Colon (tissue), 2 donors: Measurements from ENCODE around the gene RASAL1.
"Not testable (repeated sequence)": the region's sequence is repeated elsewhere in the genome, so short reads cannot be mapped to it uniquely, and the experiment has no call there.

Experiments used
- FAIRE-seq: peaks from 2 replicates; lab custom pipeline; 2012; peaks lifted over from hg19 to GRCh38; lab: Jason Lieb, UNC
- donor health status: control.
- donor health status: control.

The RASAL1 gene

GRCh38 chr12:113161415-113162016, 26.0 kb upstream of the RASAL1 start:
- FAIRE-seq: no peak

DNA sequence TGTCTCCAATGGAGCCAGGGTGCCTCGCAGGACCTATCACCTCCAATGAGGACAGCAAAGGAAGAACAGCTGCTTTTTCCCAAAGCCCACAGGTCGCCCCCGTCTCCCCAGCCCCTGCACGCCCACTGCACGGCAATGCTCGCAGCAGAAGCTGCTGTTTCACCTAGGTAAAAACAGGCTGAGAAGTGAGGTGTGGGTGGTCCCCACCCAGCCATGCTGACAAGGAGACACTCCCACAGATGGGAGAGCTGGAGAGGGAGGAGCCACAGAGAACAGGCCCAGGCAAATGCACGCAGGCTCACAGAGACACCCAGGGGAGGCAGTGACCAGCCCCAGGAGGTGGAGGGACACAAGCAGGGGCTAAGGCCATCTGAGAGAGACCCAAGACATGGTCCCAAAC, 24.4 kb upstream of the RASAL1 start:
- no peak for FAIRE-seq

GRCh38 chr12:113158439-113159203, 23.1 kb upstream of the RASAL1 start:
- no peak for FAIRE-seq

- no peak for FAIRE-seq
Observed at GRCh38 chr12:113157218-113157859, 21.8 kb upstream of the RASAL1 start.

DNA sequence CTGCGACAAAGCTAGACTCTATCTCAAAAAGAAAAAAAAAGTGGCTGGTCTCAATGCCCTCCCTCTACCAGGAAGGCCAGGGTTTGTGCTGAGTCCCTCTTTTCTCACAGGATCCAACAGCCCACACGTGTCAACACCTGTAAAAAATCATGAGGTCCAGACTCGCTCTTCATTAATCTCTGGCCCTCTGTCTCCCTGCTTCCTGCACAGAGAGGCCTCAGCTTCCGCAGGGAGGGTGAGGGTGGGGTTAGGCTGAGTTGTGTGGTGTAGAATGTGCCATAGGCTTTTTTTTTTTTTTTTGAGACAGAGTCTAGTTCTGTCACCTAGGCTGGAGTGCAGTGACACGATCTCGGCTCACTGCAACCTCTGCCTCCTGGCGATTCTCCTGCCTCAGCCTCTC, 20.1 kb upstream of the RASAL1 start:
- FAIRE-seq: no peak

DNA sequence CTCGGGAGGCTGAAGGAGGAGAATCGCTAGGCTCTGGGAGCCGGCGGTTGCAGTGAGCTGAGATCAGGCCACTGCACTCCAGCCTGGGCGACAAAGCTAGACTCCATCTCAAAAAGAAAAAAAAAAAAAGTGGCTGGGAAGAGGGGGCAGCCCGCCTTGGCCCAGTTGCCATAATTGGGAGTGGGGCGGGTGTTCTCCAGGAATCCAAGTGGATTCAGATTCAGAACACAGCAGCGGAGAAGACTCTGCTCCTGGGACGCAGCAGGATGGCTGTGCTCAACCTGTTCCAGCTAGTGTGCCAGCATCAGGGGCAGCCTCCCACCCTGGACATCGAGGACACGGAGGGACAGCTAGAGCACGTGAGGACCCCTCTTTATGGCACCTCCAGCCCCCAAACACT, 19.5 kb upstream of the RASAL1 start:
- FAIRE-seq: no peak

DNA sequence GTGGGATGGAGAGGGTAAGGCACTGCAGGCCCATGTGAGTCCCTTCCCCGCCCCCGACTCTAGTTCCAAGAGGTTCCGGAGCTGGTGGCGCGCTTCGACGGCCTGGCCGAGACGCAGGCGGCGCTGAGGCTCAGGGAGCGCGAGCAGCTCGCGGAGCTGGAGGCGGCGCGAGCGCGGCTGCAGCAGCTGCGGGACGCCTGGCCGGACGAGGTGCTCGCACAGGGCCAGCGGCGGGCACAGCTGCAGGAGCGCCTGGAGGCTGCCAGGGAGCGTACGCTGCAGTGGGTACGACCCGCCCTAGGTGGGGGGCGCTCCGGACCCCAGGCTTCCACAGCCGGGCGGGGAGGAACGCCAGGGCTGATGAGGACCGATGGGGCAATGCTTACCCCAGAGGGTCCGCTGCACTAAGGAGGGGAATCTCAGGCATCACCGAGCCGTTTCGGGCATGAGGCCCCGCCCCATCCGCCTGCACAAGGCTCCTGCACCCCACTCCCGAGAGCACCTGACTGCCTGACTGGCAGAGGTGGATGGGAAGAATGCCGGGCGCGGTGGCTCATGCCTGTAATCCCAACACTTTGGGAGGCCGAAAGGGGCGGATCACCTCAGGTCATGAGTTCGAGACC, 18.9 kb upstream of the RASAL1 start:
- FAIRE-seq: no peak

GRCh38 chr12:113152835-113153814, 17.6 kb upstream of the RASAL1 start:
- no peak for FAIRE-seq

GRCh38 chr12:113152196-113152834, 16.8 kb upstream of the RASAL1 start:
- FAIRE-seq: no peak

- no peak for FAIRE-seq
Observed at GRCh38 chr12:113151655-113152054, 16.1 kb upstream of the RASAL1 start.

- no peak for FAIRE-seq
Observed at GRCh38 chr12:113149361-113150150, 14.0 kb upstream of the RASAL1 start, which contains the start of gene CFAP73. Gene CFAP73 (plus strand): TSS chr12:113149724. CDS start chr12:113149858, 134 bp downstream.

- FAIRE-seq: no peak
Observed at GRCh38 chr12:113146999-113147398, 11.4 kb upstream of the RASAL1 start.

DNA sequence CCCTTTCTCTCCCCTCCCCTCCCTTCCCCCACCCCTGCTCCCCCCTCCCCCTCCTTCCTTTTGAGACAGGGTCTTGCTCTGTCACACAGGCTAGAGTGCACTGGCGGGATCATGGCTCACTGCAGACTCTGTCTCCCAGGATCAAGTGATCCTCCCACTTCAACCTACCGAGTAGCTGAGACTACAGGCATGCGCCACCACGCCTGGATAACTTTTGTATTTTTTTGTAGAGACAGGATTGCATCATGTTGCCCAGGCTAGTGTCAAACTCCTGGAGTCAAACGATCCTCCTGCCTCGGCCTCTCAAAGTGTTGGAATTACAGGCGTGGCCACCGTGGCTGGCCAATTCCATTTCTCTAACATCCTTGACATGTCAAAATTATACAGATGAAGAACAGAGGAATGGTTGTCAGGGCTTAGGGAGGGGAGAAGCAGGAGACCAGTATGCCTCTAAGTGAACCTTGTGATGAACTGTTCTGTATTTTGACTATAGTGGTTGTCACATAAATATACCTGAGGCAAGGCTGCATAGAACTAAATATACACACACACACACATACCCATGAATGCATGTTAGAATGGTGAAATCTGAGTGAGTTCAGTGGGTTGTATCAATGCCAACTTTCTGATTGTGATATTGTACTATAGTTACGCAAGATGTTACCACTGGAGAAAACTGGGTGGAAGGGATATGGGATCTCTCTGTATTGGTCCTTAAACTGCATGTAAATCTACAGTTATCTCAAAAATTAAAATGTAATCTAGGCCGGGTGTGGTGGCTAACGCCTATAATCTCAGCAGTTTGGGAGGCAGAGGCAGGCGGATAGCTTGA, 10.4 kb upstream of the RASAL1 start:
- FAIRE-seq: no peak

DNA sequence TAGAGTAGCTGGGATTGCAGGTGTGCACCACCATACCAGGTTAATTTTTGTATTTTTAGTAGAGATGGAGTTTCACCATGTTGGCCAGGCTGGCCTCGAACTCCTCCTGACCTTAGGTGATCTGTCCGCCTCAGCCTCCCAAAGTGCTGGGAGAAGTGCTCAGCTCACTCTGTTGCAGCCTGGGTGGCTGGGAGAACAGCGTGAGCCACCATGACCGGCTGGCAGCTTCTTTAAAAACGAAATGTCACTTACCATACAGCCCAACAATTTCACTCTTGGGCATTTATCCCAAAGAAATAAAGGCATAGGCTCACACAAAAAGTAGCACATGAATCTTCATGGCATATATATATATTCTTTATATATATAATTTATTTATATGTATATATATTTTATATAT, 9.2 kb upstream of the RASAL1 start:
- no peak for FAIRE-seq

DNA sequence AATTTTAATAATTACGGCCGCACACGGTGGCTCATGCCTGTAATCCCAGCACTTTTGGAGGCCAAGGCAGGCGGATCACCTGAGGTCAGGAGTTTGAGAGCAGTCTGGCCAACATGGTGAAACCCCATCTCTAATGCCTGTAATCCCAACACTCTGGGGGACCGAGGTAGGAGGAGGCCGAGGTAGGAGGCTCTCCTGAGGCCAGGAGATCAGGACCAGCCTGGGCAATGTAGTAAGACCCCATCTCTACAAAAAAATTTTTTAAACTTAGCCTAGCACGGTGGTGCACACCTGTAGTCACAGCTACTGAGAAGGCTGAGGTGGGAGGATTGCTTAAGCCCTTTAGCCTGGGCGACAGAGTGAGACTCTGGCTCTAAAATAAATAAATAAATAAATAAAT, 8.4 kb upstream of the RASAL1 start:
- no peak for FAIRE-seq

GRCh38 chr12:113142886-113143332, 7.3 kb upstream of the RASAL1 start:
- FAIRE-seq: no peak

DNA sequence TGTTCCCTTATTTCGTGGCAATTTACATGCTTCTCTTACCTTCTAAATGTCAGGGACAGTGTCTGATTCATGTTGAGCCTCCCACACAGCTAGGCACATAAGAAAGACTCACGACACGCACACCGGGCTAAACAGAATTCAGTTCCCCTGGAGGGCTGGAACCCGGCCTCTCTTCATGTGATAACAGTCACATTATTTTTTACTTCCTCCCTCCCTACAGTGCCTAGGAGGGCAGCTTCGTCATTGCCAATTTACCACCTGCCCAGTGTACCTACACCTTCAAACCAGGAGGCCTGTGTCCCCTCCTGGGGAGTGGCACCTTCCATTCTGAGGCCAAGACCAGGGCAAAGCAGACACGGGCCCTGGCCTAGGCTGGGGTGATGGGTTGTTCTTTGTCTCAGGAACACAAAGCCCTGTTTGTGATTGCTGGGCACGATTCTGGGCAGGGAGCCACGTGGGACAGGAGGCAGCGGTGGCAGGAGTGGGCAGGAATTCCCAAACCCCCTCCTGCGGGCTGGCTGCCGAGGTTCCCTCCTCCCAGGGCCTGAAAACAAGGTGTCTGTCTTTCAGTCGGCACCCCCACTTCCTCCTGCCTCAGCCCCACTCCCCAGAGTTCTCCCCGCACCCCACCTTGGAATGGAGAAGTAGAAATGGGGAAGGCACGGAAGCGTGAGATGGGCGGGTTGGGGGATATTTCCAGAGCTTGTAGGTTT, 6.8 kb upstream of the RASAL1 start:
- no peak for FAIRE-seq

GRCh38 chr12:113141716-113142115, 6.2 kb upstream of the RASAL1 start:
- FAIRE-seq: not testable (repeated sequence)

- no peak for FAIRE-seq
Observed at GRCh38 chr12:113140706-113141105, 5.1 kb upstream of the RASAL1 start.
